ENCODE data around the gene CYP4F3. TPM values are rescaled to one million over a fixed set of nuclear protein-coding genes. Genes with fewer than 3 reads are reported as not detected.

CYP4F3 gene
- total RNA-seq, 1 experiment from 2014 or later: 0.10 TPM

DNA sequence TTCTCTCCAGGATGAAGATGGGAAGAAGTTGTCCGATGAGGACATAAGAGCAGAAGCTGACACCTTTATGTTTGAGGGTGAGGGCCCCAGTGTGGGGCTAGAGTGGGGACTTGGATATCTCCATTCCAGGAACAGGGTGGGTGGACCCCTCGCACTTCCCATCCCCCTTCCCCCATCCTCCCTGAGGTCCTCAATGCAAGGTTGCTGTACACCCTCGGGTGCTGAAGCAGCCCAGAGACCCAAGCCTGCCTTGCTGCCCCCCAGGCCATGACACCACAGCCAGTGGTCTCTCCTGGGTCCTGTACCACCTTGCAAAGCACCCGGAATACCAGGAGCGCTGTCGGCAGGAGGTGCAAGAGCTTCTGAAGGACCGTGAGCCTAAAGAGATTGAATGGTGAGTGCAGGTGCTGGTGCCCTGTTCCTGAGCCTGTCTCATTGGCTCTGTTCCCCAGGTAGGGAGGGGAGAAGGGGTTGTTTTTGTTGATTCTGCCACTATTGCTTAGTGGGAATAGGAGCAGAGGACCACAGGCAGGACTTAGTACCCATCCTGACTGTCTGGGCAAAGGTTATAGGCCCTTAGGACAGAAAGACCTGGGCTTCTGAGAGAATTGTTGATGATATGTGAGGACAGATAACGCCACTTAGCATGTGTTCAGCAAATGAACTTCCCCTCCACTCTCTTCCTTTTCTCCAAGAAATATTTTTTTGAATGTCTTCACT, 12.0 kb downstream of the CYP4F3 start:
- POLR2A ChIA-PET: no interaction called here
- Histone ChIP-seq H3K27me3 (ENCODE audit: control insufficient read depth, insufficient read depth, low read length) (peaks cover 2% of the 10 kb centered on the region; the same call in 1 of the 2 replicates), H3K27ac (ENCODE audit: low read length) (no peak overlapping the region), H3K4me1 (ENCODE audit: control insufficient read depth, insufficient read depth, low read length) (no peaks in the 10 kb centered on the region), H3K4me3 (ENCODE audit: low read depth in 2 of 2, low read length in 2 of 2) (no peak overlapping the region), H3K9me3 (ENCODE audit: control insufficient read depth, insufficient read depth, low read depth, low read length) (no peaks in the 10 kb centered on the region), H3K36me3 (ENCODE audit: control insufficient read depth, insufficient read depth, low read length) (no peaks in the 10 kb centered on the region)
- CTCF ChIA-PET: no interaction called here
- in situ Hi-C loops (cut with HindIII; ENCODE audit: low pct_unique_long_range_greater_than_20kb, low sequenced_read_pairs): no loop called here
- DNase-seq (ENCODE audit: low read depth, low spot score) (no peak), ATAC-seq (no peak)
- intact Hi-C loops (cut with micrococcal nuclease; ENCODE audit: unreplicated experiment): no loop called here
- no TSS peak for BruUV-seq (replicated peaks)
- no peak for TF ChIP-seq POLR2AphosphoS5 (IDR thresholded peaks at IDR 0.05; ENCODE audit: low read depth, low read length)
- TF ChIP-seq REST (IDR thresholded peaks at IDR 0.05; ENCODE audit: insufficient read depth in 1 of 2, low read depth in 2 of 2, low read length in 1 of 2): no peak

GRCh38 chr19:15656467-15656866, 15.8 kb downstream of the CYP4F3 start:
- Histone ChIP-seq H3K27ac (ENCODE audit: low read length) (no peak overlapping the region), H3K36me3 (ENCODE audit: control insufficient read depth, insufficient read depth, low read length) (no peaks in the 10 kb centered on the region), H3K9me3 (ENCODE audit: control insufficient read depth, insufficient read depth, low read depth, low read length) (no peaks in the 10 kb centered on the region), H3K4me3 (ENCODE audit: low read depth in 2 of 2, low read length in 2 of 2) (no peak overlapping the region), H3K4me1 (ENCODE audit: control insufficient read depth, insufficient read depth, low read length) (no peaks in the 10 kb centered on the region), H3K27me3 (ENCODE audit: control insufficient read depth, insufficient read depth, low read length) (peaks cover 2% of the 10 kb centered on the region; the same call in 1 of the 2 replicates)
- TF ChIP-seq REST (IDR thresholded peaks at IDR 0.05; ENCODE audit: insufficient read depth in 1 of 2, low read depth in 2 of 2, low read length in 1 of 2): no peak
- no peak for TF ChIP-seq POLR2AphosphoS5 (IDR thresholded peaks at IDR 0.05; ENCODE audit: low read depth, low read length)
- TF ChIP-seq SIN3A (IDR thresholded peaks at IDR 0.05; ENCODE audit: borderline replicate concordance, insufficient read depth, low read depth, low read length): no peak
- TF ChIP-seq, protein P1, sequence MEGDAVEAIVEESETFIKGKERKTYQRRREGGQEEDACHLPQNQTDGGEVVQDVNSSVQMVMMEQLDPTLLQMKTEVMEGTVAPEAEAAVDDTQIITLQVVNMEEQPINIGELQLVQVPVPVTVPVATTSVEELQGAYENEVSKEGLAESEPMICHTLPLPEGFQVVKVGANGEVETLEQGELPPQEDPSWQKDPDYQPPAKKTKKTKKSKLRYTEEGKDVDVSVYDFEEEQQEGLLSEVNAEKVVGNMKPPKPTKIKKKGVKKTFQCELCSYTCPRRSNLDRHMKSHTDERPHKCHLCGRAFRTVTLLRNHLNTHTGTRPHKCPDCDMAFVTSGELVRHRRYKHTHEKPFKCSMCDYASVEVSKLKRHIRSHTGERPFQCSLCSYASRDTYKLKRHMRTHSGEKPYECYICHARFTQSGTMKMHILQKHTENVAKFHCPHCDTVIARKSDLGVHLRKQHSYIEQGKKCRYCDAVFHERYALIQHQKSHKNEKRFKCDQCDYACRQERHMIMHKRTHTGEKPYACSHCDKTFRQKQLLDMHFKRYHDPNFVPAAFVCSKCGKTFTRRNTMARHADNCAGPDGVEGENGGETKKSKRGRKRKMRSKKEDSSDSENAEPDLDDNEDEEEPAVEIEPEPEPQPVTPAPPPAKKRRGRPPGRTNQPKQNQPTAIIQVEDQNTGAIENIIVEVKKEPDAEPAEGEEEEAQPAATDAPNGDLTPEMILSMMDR (IDR thresholded peaks at IDR 0.05): no peak
- no peak for TF ChIP-seq TCF7L2 (IDR thresholded peaks at IDR 0.05; ENCODE audit: low read depth, low read length)
- intact Hi-C loops (cut with micrococcal nuclease; ENCODE audit: unreplicated experiment): no loop called here
- no peak for ATAC-seq
- CTCF ChIA-PET: interaction anchor here (0.6 kb wide), 1 partner anchor 212 kb away, joined by 3 read pairs; no protein-coding TSS in a partner anchor
- in situ Hi-C loops (cut with HindIII; ENCODE audit: low pct_unique_long_range_greater_than_20kb, low sequenced_read_pairs): no loop called here
- POLR2A ChIA-PET: no interaction called here
- no peak for DNase-seq (ENCODE audit: low read depth, low spot score)
- BruUV-seq (replicated peaks): no TSS peak

All from Panc1 (cell line).